ENCODE measurements around the gene FHDC1.

The FHDC1 gene

DNA sequence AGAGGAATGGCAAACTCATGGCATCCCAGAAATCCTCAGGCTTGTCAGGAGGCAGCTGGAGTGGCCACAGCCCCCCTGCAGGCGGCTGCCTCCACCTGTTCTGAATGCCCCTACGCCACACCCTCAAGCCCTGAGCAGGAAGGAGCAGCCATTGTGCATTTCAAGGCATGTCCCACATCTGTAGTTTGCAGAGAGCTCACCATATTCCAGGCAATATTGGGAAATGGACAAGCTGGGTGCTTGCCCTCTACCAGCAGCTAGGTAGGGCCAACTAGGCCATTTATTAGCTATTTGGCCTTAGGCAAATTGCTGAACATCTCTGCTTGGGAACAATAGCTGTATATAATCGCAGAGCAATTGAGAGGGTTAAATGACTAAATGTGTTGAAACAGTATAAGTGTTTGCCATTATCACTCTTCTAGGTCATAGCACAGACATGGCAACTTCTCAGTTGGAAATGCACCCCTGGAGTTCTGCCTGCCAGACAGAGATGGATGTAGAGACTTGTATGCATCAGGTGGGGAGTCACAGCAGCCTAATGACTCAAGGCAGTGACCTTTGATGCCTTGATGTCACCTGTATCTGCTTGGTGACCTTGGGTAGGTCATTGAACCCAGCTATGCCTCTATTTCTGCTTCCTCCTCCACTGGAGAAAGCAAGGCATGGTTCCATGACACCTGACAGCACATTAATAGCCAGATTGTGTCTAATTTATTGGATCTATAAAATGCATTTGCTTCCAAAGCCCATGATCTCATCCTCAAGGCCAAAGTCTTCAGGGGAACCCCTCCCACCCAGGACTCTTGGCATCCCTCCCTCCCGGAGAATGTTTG lies 52.8 kb downstream of the FHDC1 start:
- no peak for DNase-seq

DNA sequence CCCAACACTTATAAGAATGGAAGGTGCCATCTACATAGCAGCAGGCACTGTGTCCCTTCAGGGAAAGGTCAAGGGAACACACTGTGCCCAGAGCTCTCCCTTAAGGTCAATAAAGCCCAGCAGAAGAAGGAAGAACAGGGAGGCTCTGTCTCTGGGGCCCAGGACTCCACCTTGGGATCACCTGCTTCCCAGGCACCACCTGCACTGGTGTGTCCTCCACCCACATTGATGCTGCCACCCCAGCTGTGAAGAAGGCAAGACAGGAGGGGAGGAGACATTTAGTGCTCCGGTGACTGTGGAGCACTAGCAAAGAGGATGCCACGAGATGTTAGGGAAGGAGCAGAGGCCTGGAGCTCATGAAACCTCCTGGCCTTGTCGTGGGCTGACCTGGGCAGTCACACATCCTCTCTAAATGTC lies 53.4 kb downstream of the FHDC1 start:
- no peak for DNase-seq

- DNase-seq, result no peak
Measured at GRCh38 chr4:152990471-152991131, 54.5 kb downstream of the FHDC1 start.

GRCh38 chr4:152991398-152991797 lies 55.3 kb downstream of the FHDC1 start:
- peak; percentile 10 for DNase-seq

- no peak for DNase-seq
Measured at GRCh38 chr4:152992027-152992426, 55.9 kb downstream of the FHDC1 start.

DNA sequence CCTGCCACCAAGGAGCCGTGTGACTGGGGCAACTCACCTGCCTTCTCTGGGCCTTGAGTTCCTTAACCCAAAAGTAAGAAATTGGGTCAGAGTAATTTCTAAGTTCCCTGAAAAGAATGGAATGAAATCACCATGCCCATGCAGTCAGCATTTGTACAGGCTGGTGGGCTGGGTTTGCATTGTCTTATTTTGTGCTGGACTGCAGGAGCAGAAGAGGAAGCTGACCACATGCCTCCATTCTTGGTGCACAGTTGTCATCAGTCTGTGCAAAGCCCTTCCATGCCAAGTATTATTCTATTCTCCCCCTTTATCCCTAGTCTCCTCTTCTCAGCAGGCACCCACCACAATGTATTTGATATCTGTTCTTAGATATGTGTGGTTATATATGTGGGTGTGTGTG lies 56.3 kb downstream of the FHDC1 start:
- no peak for DNase-seq

DNA sequence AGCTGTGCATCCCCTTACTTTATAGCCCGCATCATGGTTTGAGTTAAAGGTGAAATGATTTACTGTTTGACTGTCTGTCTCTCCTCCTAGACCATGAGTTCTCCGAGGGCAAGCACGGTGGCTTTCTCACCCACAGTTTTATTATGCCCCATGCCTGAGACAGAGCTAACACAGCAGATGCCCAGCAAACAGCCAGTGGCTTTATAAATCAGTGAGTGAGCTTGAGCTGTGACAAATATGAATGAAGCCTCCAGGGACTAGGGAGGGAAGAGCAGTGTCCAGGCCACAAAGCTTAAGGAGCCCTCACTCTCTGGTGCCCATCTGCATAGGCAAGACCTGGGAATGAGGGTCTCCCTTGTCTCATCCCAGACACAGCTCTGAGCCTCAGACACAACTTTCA lies 57.9 kb downstream of the FHDC1 start:
- DNase-seq, result no peak

- no peak for DNase-seq
Measured at GRCh38 chr4:152996111-152996571, 60.0 kb downstream of the FHDC1 start.

DNA sequence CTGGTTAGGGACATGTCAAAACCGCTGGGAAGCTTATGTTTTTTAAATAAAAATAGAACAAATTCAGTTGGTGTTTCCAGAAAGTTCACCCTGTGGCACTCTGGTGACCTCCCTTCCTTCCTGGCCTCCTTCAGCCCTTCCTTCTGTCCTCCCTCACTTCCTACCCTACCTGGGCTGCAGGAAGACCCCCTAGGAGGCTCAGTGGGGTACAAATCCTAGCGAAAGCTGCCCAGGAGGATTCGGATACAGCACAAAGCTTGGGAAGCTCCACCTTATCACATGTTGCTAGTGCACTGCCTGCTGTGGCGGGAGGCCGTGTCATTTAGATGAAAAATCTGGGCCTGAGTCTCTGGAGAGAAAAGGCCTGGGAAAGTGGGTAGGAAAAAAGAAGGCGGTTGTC lies 60.5 kb downstream of the FHDC1 start:
- DNase-seq, result no peak

DNA sequence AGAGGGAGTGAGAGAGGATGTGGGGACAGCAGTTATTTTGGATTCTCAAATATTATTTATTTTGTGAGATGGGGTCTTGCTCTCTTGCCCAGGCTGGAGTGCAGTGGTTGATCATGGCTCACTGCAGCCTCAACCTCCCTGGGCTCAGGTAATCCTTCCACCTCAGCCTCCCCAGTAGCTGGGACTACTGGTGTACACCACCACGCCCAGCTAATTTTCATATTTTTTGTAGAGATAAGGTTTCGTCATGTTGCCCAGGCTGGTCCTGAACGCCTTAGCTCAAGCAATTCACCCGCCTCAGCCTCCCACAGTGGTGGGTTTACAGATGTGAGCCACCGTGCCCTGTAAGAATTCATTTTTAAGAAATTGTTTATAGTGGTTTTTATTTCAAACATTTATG lies 61.2 kb downstream of the FHDC1 start:
- no peak for DNase-seq

DNA sequence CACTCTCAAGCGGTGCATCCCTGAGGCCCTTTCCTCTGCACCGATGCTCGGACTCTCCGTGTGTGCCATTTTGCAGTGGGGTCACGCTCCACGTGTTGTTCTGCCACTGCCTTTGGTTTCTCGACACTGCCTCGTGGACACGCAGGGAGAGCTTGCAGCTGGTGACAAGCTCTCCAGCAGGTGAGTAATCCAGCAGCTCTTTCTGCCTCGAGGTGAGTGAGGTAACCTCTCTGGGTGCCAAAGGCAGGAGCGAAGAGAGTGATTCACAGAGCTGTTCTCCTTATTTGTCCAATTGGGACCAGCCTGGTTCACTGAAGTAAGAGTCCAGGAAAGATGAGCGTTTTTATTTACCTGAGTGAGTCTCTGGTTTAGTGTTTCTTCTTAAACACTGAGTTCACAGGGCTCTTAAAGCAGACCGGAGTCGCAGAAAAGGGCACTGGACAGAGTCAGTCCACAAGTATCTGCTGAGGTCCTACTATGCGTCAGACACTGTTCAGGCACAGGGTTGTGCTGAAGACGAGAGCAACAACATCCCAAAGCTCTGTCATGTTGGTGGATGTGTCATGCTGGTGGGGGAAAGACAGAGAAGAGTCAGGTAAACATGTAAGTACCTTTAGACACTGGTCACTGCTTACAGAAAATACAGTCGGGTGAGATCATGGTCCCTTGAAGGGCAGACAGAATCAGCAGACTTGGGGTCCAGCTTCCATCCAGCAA lies 61.8 kb downstream of the FHDC1 start:
- DNase-seq, result no peak

DNA sequence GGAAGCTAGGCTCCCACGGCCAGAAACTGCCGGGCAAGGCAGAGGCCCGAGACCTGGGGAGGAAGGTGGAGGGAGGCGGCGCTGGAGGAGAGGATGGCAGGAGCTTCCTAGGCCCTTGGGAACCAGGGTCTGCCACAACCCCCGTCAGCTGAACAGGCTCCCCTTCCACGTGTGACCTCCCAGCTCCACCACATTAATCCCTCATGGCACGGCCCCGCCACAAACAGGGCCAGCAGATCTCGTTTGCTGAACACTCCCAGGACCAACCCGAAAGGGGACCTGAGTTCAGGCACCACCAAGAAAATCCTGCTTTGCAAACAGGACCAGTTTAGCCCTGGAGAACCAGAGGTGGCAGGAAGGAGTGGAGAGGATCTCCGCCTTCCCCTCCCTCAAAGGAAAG lies 62.7 kb downstream of the FHDC1 start:
- no peak for DNase-seq

- DNase-seq, result no peak
Measured at GRCh38 chr4:152999346-153000075, 63.4 kb downstream of the FHDC1 start.

DNA sequence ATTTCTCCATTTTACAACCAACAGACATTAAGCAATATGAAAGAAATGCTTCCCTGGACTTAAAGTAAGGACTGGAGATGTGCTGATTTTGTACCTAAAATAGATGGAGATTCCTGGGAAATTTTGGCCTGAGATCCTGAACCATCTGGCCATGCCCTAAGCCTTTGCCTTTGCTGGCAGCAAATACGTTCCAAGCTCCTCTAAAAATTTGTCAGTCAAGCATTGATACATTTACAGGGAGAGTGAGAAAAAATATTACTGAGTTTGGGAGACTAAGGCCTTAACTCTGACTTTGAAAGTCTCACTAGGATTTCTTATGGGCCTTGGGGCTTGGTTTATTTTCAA lies 63.9 kb downstream of the FHDC1 start:
- DNase-seq, result no peak

DNA sequence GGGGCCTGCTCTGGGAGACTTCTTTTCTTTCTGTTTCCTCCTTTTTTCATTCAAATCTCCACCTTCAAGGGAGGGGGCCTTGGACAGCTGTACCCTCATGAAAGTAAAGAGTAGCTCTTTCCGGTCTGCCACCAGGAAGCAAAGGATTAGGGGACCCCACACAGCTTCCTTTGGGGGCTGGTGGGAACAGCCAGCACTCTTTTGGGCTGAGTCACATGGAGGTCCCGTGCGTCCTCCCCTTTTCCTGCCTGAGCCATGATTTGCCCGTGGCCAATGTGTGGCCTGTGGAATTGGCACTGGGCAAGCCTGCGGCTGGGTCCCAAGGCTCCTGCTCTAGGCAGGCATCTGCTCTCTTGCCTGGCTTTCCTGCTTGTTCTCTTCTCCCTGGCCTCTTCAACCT lies 65.5 kb downstream of the FHDC1 start:
- peak; percentile 3 for DNase-seq

- no peak for DNase-seq
Measured at GRCh38 chr4:153002110-153002509, 66.0 kb downstream of the FHDC1 start.

GRCh38 chr4:153004081-153004850 lies 68.1 kb downstream of the FHDC1 start:
- no peak for DNase-seq

- DNase-seq, result no peak
Measured at GRCh38 chr4:153005899-153006381, 69.8 kb downstream of the FHDC1 start.

DNA sequence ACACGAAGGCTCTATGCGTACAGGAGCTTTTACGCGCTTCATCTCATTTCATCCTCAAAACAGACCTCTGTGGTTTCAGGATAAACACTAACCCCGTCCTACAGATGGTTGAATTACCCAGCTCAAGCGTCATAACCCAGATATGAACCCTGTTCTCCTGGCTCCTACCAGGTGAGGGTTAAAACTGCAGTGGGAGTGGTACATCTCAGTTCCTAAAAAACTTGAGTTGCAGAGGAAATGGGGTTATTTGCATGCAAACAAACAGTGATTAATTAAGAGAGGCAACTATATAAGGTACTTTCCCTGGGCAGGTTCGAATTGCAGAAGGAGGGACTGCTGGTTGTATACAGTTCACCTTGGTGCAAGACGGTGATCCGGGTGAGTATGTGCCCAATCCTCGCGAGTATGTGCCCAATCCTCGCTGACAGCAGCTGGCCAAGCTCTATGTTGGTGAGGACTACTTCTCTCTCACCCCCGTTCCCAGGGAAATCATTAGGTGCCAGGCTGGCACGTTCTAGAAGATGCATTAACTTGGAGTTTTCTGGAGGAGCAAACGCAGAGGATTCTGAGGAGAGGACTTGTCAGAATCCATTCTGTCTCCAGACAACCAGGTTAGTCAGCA lies 72.6 kb downstream of the FHDC1 start:
- no peak for DNase-seq

DNA sequence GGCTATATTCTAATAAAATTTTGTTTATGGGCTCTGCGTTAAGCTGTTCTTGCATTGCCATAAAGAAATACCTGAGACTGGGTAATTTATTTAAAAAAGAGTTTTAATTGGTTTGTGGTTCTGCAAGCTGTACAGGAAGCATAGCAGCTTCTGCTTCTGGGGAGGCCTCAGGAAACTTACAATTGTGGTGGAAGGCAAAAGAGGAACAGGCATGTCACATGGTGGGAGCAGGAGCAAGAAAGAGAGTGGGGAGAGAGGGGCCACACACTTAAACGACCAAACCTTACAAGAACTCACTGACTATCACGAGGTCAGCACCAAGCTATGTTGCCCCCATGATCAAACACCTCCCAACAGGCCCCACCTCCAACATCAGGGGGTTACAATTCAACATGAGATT lies 74.0 kb downstream of the FHDC1 start:
- DNase-seq, result no peak

- no peak for DNase-seq
Measured at GRCh38 chr4:153013202-153013977, 77.3 kb downstream of the FHDC1 start.
